H1 (cell line): Measurements from ENCODE around the gene KCNJ5. TPM values are rescaled to one million over a fixed set of nuclear protein-coding genes. Genes with fewer than 3 reads are reported as not detected.

Source experiments
- HDAC2 ChIP-seq, 2 experiments: fragments of 300-600 bp in 1 of 2; sonication (generic) in 1 of 2; IDR thresholded peaks; 2 replicates each; pipeline ENCODE4 v1.6.1; 2011 to 2012; ENCODE audit warnings: low read depth in 2 of 2, low read length in 2 of 2, mild to moderate bottlenecking in 2 of 2, moderate library complexity in 2 of 2, borderline replicate concordance in 1 of 2, inconsistent platforms in 1 of 2
- SP1 ChIP-seq: IDR thresholded peaks from 2 replicates; pipeline ENCODE4 v1.6.1; 2011; ENCODE audit warnings: low read depth, low read length
- polyA plus RNA-seq, 7 experiments: library from polyadenylated mRNA; depleted of rRNA in 3 of 7; stranded (reverse) in 5 of 7; unstranded in 2 of 7; fragments of >200 nt in 5 of 7; fragments of 200-250 nt in 2 of 7; gene quantifications; 1 replicate in 5 of 7; 2 replicates in 1 of 7; 4 replicates in 1 of 7; pipeline versions ENCODE4 v1.2.1 to v1.2.3, GENCODE V29; 2011 to 2013; ENCODE audit warnings: missing spikeins in 2 of 7, mixed read lengths in 2 of 7
- total RNA-seq: library from RNA; stranded (reverse); fragmentation: NEBNext Ultra II Directional; extraction: Animal tissue kit (Norgen Biotek cat#: 25700); gene quantifications from 2 replicates; pipeline ENCODE4 v1.2.1, GENCODE V29; 2021

The KCNJ5 gene
- total and polyA plus RNA-seq, 2 of the 8 experiments (the other 6 are each of a cell fraction or from before 2014, with no cell fraction given) = 0.05 TPM; not detected in 1

DNA sequence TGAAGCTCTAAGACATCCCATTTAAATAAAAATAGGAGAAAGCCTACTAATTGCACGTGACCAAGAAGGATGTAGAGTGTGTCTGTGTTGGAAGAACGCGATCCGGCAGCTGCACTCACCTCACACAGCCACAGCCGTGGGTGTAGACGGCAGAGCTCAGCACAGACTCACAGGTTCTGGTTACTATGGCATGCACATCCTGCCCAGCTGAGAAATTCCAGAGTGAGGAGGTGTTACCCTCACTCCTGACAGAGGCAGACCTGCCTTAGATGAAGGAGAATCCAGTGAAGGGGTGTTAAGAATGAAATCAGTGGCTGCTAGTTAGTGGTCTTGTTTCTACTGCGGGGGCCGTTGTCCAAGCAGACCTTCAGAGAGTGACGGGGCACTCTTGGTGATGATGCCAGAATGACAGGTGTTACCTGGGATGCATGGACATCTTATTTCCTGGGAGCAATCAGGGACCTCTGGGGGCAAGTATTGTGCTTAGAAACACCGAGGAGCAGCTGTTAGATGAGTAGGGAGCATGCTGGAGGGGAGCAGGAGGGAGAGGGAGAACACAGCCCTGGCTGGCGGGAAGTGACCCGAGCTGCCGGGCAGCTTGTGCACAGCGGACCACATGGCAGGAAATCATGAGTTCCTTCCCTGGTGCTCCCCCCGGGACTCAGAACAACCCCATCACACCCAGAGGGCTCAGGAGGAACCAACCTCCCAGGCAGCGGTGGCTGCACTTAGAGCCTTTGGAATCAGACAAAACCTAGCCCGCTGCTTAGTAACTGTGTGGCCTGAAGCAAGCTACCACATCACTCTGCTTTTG lies 12.3 kb downstream of the KCNJ5 start (continued):
- TF ChIP-seq HDAC2 (IDR thresholded peaks at IDR 0.05; ENCODE audit: borderline replicate concordance in 1 of 2, low read depth in 2 of 2, low read length in 2 of 2) (0 out of 4 replicates have a peak, but pooled peaks of 1 of the 2 experiments have one; percentile 37), SP1 (no peak; the same call in 1 of the 2 replicates)
